Hepatic stellate cell (primary cell): ENCODE results near the gene WDR93.
"Not testable (repeated sequence)": the region's sequence is repeated elsewhere in the genome, so short reads cannot be mapped to it uniquely, and the experiment has no call there.

Source experiments
- DNase-seq: peaks from one replicate; pipeline ENCODE4 v3.0.0; 2011; ENCODE audit warnings: low spot score

WDR93 gene

GRCh38 chr15:89685995-89686394, 4.6 kb upstream of the WDR93 start:
- no peak for DNase-seq

GRCh38 chr15:89686522-89686921, 4.1 kb upstream of the WDR93 start:
- DNase-seq: no peak

- not testable (repeated sequence) for DNase-seq
Observed at GRCh38 chr15:89689930-89690275, 708 bp upstream of the WDR93 start.

GRCh38 chr15:89693091-89693490, 2.5 kb downstream of the WDR93 start:
- no peak for DNase-seq

GRCh38 chr15:89693696-89694095, 3.1 kb downstream of the WDR93 start:
- DNase-seq: no peak

GRCh38 chr15:89695198-89695597, 4.6 kb downstream of the WDR93 start:
- no peak for DNase-seq

- DNase-seq: no peak
Observed at GRCh38 chr15:89704411-89704810, 13.8 kb downstream of the WDR93 start.

- DNase-seq: no peak
Observed at GRCh38 chr15:89707577-89707976, 17.0 kb downstream of the WDR93 start.

- DNase-seq: no peak
Observed at GRCh38 chr15:89714775-89715174, 24.2 kb downstream of the WDR93 start.

- no peak for DNase-seq
Observed at GRCh38 chr15:89723031-89723430, 32.4 kb downstream of the WDR93 start.

- no peak for DNase-seq
Observed at GRCh38 chr15:89724621-89725020, 34.0 kb downstream of the WDR93 start.

GRCh38 chr15:89725064-89725463, 34.5 kb downstream of the WDR93 start:
- no peak for DNase-seq

- DNase-seq: no peak
Observed at GRCh38 chr15:89728254-89728653, 37.6 kb downstream of the WDR93 start.

GRCh38 chr15:89731275-89731674, 40.7 kb downstream of the WDR93 start:
- no peak for DNase-seq

GRCh38 chr15:89732451-89733172, 42.0 kb downstream of the WDR93 start:
- no peak for DNase-seq

GRCh38 chr15:89735773-89736172, 45.2 kb downstream of the WDR93 start:
- DNase-seq: no peak

GRCh38 chr15:89740137-89740536, 49.5 kb downstream of the WDR93 start:
- peak; percentile 69 for DNase-seq

- DNase-seq: no peak
Observed at GRCh38 chr15:89743011-89743410, 52.4 kb downstream of the WDR93 start.

GRCh38 chr15:89743594-89743993, 53.0 kb downstream of the WDR93 start:
- DNase-seq: no peak

GRCh38 chr15:89745131-89745530, 54.5 kb downstream of the WDR93 start:
- no peak for DNase-seq

GRCh38 chr15:89745768-89746167, 55.2 kb downstream of the WDR93 start:
- no peak for DNase-seq

- DNase-seq: no peak
Observed at GRCh38 chr15:89746386-89746780, 55.8 kb downstream of the WDR93 start.

GRCh38 chr15:89747708-89748682, 57.4 kb downstream of the WDR93 start:
- no peak for DNase-seq
